Measurements from ENCODE around the gene SIX4.
"Not testable (repeated sequence)": the region's sequence is repeated elsewhere in the genome, so short reads cannot be mapped to it uniquely, and the experiment has no call there.

SIX4 gene
- 0.05 to 0.26 reads per million in 2 donors for total RNA-seq

- no peak for DNase-seq
These were observed at the start of gene SIX4 for GRCh38 chr14:60723907-60724618. SIX4 (minus strand) TSS chr14:60724351; CDS start chr14:60724074, 277 bp downstream.

DNA sequence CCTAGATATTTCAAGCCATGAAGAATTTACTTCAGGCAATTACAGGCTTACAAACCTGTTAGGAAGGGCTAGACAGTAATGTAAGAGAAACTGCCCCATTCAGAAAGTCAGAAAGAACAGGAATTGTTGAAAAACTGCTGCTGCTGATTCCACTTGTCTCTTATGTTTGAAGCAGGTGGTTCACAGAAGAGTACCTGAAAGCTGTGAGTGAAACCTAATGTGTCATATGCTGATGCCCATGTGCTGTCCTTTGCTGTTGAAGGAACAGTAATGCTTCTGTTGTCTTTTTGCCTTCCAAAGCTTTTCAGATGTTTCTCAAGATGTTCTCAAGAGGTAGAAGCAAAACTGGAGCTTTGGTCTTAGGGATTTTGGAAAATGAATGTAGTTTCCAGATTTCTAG is 49.4 kb upstream of the SIX4 start:
- no peak for DNase-seq

GRCh38 chr14:60771117-60771516 is 47.0 kb upstream of the SIX4 start:
- no peak for DNase-seq

- DNase-seq: no peak
These were observed 44.5 kb upstream of the SIX4 start for GRCh38 chr14:60768602-60769001.

DNA sequence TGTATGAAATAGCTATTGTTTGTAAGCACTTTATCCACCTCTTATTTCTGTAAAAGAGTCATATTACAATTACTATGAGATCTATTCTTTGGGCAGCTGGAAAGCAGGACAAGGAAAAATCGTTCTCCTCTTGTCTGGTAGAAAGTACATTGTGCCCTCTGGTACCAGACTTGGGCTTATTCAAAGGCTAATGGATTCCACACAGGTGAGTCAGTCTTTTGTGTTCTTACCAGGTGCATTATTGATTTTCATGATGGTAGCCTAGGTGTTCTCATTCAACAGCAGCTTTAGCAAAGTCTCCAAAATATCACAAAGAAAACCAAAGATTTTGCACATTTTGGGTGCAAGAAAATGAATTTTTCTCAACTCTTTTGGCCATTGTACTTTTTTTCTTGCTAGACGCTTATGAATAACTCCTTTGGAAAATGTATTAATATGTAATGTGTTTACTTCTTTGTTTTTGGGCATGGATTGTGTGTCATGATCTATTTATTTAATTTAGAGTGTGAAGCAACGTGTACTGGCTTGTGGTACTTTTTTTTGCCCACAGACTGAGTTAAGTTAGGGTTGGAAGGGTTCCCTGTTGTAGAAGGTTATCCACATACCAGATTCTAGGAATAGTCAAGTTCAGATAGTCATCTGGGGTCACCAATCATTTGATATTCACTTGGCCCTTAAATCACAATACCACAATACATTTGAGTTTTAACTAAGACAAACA is 36.7 kb upstream of the SIX4 start:
- no peak for DNase-seq

DNA sequence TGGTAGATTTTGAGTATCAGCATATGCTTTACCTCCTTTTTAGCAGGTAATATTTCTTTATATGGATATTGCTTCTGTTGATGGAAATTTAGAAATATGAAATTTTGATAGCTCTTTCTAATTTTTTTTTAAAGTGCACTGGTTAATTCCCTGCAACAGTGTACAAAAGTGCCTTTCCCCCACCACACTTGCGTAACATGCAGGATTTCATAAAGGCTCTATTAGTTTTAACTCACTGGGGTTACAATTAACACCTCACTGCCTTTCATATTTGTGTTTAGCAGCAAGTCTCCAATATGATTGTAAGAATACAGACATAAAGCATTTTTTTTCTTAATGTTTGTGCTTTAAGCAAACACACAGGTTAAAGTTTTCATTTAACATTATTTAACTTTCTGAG is 36.1 kb upstream of the SIX4 start:
- no peak for DNase-seq

DNA sequence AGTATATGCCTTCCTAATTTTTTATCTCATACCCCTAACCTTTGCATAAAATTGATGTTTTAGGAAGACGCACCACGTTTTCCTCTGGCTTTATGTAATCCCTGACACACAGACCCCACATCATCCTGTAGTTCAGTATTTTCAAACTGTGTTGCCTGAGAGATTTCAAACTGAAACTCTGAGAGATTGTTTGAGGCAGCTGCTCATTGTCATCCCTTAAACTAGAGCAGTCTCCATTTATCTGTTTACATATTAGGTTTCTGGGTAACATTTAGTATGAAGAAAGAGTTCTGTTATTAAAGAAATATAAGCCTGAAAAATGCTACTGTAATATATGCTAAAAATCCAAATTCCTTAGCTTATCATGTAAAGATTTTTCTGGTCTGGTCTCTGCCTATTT is 34.7 kb upstream of the SIX4 start:
- DNase-seq: no peak

DNA sequence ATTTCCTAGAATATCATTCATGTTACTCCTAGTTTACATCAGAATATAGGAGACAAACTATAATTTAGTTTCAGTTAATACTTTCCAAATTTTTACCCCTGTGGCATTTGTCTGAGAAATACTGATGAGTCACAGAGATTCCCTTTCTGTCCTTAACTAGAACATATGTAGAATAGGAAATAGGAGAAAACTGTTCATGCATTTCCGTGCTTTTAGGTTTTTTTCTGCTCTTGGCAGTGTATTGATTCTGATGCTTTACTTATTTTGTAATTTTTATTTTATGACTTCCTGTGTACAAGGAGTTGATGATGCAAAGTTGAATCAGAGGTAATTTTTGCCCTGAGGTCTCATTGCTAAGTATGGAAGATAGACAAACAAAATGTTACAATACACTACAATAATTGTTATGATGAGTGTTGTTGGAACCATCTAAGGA is 33.4 kb upstream of the SIX4 start:
- DNase-seq: no peak

DNA sequence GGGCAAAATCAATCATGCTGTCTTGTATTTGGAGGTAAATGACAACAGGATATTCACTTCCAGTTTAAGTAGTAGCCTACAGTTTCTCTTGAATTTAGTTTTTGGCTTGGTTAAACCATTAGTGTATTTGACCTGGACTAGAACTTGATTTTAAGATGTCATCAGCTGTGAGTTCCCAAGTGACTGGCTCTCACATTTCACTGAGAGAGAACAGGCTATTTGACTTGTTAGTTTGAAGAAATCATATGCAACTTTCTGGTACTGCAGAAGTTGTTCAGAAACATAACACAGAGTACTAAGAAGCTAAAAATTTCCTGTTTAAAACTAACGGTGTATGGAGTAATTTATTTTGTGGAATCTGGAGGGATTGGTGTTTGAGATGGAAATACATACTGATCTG is 32.7 kb upstream of the SIX4 start:
- DNase-seq: no peak

DNA sequence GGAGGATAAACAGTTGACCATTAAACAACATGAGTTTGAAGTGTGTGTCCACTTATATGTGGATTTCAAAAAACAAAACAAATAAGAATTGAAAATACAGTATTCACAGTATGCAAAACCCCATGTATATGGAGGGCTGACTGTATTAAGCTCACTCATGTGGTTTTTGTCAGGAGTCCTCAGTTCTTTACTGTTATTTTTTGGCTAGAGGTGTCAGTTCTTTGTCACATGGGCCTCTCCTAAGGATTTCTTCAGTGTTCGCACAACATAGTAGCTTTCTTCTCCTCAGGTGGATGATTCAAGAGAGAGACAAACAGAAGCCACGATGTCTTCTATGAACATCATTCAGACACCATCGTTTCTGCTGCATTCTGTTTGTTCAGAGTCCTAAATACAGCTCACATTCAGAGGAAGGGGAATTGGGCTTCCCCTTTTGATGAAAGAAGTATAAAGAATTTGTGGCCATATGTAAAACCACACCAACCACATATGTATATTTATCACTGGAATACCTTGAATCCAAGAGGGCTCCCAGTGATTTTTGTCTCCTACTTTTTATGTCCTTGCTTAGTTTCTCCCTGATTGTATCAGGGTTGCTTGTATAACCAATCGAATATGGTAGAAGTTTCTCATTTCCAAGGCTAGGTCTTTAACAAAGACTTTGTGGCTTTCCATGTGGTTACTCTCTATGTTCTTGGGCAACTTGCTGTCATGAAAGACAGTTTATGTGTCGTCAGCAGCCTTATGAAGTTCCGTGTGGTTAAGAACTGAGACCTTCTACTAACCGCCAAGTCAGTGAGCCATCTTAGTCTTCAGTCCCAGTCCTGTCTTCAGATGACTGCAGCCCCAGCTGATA is 29.3 kb upstream of the SIX4 start:
- DNase-seq: no peak

- DNase-seq: no peak
These were observed 20.4 kb upstream of the SIX4 start for GRCh38 chr14:60744566-60744965.

DNA sequence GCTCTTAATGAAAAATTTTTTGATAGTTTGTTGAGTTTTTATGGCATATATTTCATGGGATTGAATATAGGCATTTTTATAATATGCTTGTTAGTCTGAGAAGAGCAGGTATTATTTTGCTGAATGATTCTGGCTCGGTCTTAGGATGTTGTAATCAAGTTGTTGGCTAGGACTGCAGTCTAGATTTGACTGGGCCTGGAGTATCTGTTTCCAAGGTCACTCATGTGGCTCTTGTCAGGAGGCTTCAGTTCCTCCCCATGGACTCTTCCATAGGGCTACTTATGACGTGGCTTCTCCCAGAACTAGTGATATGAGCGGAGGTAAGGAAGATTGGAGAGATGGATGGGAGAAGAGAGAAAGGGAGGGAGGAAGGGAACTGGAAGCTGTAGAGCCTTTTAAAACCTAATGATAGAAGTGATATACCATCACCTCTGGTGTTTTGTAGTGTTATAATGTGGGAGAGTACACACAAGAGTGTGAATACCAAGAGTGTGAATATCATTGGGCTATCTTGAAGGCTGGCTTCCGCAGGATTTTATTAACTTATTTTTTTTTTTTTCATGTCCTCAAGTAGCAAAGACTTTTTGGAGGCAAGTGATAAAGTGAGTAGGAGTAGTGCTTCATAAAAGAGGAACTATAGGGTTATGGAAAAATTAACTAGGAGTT is 14.8 kb upstream of the SIX4 start:
- DNase-seq: no peak

- no peak for DNase-seq
These were observed 12.3 kb upstream of the SIX4 start for GRCh38 chr14:60736494-60736893.

GRCh38 chr14:60735416-60735815 is 11.3 kb upstream of the SIX4 start:
- DNase-seq: no peak

GRCh38 chr14:60734465-60735242 is 10.5 kb upstream of the SIX4 start, which contains the start of gene MNAT1:
MNAT1 (plus strand) TSS chr14:60734761; CDS start chr14:60734863, 102 bp downstream.
- peak; percentile 28 for DNase-seq

- no peak for DNase-seq
These were observed 8.8 kb upstream of the SIX4 start for GRCh38 chr14:60732840-60733483.

GRCh38 chr14:60731291-60731690 is 7.1 kb upstream of the SIX4 start:
- not testable (repeated sequence) for DNase-seq

- no peak for DNase-seq
These were observed 840 bp downstream of the SIX4 start for GRCh38 chr14:60723116-60723906.

DNA sequence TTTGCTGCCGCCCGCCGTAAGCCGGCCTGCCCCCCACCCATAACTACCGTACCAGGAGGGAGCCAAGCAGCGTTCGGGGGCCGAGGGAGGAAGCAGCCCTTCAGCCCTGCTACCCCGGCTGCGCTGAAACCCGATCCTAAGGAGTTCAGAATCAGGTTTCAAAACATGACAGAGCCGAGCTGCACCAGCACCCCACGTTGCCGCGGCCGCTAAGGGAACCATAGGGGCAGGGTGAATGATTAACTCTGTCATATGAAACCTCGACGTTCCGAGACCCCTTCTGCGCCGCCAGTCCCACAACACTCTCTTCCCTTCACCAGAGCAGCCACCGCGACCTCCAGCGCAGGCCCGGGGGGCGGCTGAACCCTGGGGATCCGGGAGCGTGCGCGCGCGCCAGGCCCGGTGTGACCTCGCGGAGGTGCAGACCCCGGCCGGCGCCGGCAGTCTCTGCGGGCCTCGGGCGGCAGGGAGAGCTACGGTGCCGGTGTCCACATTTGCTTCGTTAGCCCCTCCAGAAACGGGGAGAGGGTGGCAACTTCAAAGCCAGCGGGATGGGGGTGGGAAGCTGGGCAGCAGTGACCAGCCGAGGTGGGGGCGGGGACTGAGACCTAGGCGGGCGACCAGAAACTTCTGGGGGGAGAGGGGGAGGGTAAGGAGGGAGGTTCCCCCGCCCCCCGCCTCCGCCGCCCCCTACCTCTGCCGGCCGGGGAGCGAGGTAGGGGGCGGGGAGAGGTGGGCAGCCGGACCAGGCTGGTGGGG is 1.6 kb downstream of the SIX4 start:
- DNase-seq: no peak

- DNase-seq: no peak
These were observed 2.1 kb downstream of the SIX4 start for GRCh38 chr14:60722107-60722356.
